ENCODE data around the gene TAMALIN. TPM values are rescaled to one million over a fixed set of nuclear protein-coding genes. Genes with fewer than 3 reads are reported as not detected.
A peak's percentile ranks its signal among the peaks of the same experiment; 100 is the strongest.

Gene TAMALIN
- total and polyA plus RNA-seq, 2 donors, result 13.0 to 51.8 TPM

DNA sequence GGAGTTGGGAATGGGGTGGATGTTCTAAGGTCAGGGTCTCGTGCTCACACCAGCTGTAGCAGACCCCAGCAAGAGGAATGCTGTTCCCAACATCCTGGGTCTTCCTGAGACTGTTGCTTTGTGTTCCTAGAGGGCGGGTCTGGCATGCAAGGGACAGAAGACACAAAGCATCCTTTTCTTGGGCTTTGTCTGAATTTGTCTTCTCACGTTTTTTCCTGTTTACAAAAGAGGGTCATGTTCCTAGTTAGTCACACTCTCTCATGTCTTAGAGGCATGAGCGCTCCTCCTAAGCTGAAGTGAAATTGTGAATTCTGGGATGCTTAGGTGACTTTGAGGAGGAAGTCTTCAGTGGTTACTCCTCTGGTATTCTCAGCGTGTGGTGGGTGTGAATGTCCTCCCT, 9.6 kb upstream of the TAMALIN start:
- WGBS, result 85% methylated on average over 5 of the region's 5 CpGs
- Histone ChIP-seq H3K4me1 (ENCODE audit: insufficient read depth) (no peaks in the 10 kb centered on the region), H3K27ac (ENCODE audit: low read depth) (no peak overlapping the region), H3K4me3 (ENCODE audit: low read depth, low read length) (no peak overlapping the region), H3K36me3 (ENCODE audit: insufficient read depth) (no peaks in the 10 kb centered on the region)
- DNase-seq (ENCODE audit: extremely low spot score), result no peak

DNA sequence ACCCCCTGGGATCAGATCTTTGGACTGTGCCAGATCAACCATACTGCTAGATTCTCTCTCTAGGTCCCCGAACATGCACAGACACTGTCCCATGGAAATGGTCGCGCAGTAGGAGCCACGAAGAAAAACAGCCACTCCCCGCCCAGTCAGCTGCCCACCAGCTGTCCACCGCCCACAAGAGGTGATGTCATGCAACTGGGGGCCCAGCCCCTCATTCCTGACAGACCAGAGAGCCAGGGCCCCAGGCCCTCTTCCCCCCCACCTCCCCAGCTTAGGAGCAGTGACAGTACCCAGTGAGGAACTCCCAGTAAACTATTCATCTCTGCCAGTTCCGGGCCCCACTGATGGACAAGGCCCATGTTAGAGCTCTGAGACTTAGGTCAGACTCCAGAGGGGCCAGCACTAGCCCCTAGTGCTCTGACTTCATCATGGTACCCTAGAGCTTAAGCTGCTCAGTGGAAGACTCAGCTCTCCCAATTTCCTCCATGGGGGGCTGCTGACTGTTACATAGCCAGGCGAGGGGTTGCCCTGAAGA, 3.7 kb upstream of the TAMALIN start:
- H3K36me3 ChIP-seq (ENCODE audit: insufficient read depth), result no peaks in the 10 kb centered on the region
- no peak for DNase-seq (ENCODE audit: extremely low spot score)
- WGBS, result 91% methylated on average over 8 of the region's 8 CpGs

GRCh38 chr12:52003591-52003990, 3.2 kb upstream of the TAMALIN start:
- WGBS, result 74% methylated on average over 6 of the region's 6 CpGs
- no peak for DNase-seq (ENCODE audit: extremely low spot score)
- no peak overlapping the region for H3K27ac ChIP-seq (ENCODE audit: low read depth)
- H3K36me3 ChIP-seq (ENCODE audit: insufficient read depth), result no peaks in the 10 kb centered on the region
- no peak overlapping the region for H3K4me3 ChIP-seq (ENCODE audit: low read depth, low read length)
- no peaks in the 10 kb centered on the region for H3K4me1 ChIP-seq (ENCODE audit: insufficient read depth)

More for the DNA sequence above, 3.7 kb upstream of the TAMALIN start:
- H3K27ac ChIP-seq (ENCODE audit: low read depth), result no peak overlapping the region
- no peaks in the 10 kb centered on the region for H3K4me1 ChIP-seq (ENCODE audit: insufficient read depth)
- H3K4me3 ChIP-seq (ENCODE audit: low read depth, low read length), result no peak overlapping the region

GRCh38 chr12:52004042-52004648, 2.6 kb upstream of the TAMALIN start:
- WGBS, result 51% methylated on average over 5 of the region's 5 CpGs
- DNase-seq (ENCODE audit: extremely low spot score), result no peak
- Histone ChIP-seq H3K36me3 (ENCODE audit: insufficient read depth) (no peaks in the 10 kb centered on the region), H3K27ac (ENCODE audit: low read depth) (no peak overlapping the region), H3K4me3 (ENCODE audit: low read depth, low read length) (no peak overlapping the region), H3K4me1 (ENCODE audit: insufficient read depth) (no peaks in the 10 kb centered on the region)

DNA sequence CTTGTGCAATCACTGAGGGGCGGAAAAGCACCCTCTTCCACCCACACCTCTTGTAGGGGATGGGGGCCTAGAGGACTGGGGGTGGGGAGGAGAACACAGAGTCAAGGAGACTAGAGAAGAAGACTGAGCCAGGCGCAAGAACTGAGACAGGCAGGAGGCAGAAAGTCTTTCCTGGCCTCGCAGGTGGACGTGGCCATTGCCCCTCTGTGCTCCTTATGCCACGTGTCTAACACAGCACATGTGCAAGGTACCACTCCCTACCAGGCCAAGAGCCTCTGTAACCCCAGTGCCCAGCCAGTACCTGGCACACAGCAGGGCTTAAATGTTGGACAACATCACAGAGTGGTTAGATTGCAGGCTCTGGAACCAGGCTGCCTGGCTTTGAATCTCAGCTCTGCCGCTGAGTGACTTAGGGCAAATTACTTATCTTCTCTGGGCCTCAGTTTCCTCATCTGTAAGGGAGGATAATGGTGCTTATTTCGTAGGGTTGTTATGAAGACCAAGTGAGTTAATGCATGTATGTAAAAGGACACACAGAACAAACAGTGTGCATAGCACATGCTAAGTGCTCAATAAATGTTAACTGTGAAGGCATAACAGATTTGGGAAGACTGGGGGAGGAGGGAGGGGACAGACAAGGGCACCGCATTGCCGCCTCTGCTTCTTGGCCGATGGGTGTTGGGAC, 1.4 kb upstream of the TAMALIN start:
- WGBS, result 90% methylated on average over 10 of the region's 10 CpGs
- Histone ChIP-seq H3K27ac (ENCODE audit: low read depth) (no peak overlapping the region), H3K4me1 (ENCODE audit: insufficient read depth) (no peaks in the 10 kb centered on the region), H3K36me3 (ENCODE audit: insufficient read depth) (no peaks in the 10 kb centered on the region), H3K4me3 (ENCODE audit: low read depth, low read length) (no peak overlapping the region)
- DNase-seq (ENCODE audit: extremely low spot score), result no peak

DNA sequence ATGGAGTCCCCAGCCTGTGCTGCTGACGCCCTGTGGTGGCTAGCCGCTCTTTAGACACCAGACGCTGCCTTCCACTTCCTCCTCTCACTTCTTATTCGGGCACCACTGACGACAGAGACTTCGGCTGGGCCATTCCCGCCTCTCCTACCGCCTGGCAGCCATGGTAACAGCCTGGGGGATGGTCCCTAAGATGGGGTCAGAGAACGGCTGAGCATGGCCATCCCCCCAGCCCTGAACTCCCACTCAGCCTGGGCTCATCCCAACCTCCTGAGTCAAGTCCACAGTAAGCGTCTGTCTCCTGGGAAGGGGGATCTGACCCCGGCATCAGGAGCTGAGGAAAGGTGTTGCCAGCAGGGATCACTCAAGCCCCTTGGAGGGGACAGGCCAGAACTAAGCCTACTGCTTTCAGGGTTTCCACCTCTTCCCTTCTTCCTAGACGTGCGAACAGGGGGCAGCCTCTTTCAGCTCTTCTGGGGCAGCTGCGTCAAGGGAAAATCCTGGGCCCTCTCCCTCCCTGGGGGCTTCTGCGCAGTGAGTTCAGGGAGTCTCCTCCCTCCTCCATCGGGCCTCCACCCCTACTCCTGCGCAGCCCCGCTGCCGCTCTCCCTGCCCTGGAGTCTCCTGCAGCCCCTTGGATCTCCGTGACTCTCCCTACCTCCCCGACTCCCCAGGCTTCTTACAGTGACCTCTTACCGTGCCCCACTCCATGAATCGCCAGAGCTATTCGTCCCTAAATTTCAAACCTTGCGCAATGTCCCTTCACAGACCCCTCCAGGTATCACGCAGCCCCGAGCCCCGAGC, 643 bp upstream of the TAMALIN start:
- no peaks in the 10 kb centered on the region for H3K4me1 ChIP-seq (ENCODE audit: insufficient read depth)
- no peak for DNase-seq (ENCODE audit: extremely low spot score)
- H3K27ac ChIP-seq (ENCODE audit: low read depth), result no peak overlapping the region
- H3K4me3 ChIP-seq (ENCODE audit: low read depth, low read length), result peak overlapping the region; percentile 67
- no peaks in the 10 kb centered on the region for H3K36me3 ChIP-seq (ENCODE audit: insufficient read depth)
- WGBS, result 46% methylated on average over 28 of the region's 28 CpGs

DNA sequence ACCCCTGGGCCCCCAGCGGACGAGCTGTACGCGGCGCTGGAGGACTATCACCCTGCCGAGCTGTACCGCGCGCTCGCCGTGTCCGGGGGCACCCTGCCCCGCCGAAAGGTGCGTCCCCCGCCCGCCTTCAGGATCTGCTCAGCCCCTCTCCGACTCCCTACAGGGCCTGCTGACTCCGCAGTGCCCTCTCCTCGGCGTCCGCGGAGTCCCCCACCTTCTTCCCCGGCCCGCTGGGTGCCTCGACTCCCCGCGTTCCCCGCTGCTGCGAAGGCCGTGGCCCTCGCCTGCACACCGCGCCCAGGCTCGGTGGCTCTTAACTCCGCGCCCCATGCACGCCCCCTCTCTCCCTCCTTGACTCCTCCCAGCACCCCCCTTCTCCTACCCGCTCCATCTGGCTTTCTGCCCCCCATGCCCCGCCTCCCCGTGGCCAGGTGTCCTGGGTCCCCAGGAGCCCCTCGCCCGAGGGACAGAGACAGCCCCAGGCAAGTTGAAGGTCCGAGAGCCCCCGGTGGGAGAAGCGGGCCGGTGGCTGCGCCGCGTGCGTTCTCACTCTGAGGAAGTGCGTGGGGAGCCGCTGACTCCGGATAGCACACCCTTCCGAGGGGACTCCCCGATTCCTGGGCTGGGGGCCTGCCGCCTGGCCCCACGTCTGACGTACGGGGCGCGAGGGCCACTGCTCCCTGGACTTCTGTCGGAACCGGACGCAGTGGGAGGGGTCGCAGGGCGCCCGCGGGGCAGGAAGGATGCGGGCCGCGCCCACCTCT, 594 bp downstream of the TAMALIN start:
- no peaks in the 10 kb centered on the region for H3K36me3 ChIP-seq (ENCODE audit: insufficient read depth)
- 7% methylated on average over 72 of the region's 72 CpGs for WGBS
- H3K4me1 ChIP-seq (ENCODE audit: insufficient read depth), result no peaks in the 10 kb centered on the region
- DNase-seq (ENCODE audit: extremely low spot score), result no peak
- peak overlapping the region; percentile 67 for H3K4me3 ChIP-seq (ENCODE audit: low read depth, low read length)
- H3K27ac ChIP-seq (ENCODE audit: low read depth), result peak overlapping the region; percentile 82

DNA sequence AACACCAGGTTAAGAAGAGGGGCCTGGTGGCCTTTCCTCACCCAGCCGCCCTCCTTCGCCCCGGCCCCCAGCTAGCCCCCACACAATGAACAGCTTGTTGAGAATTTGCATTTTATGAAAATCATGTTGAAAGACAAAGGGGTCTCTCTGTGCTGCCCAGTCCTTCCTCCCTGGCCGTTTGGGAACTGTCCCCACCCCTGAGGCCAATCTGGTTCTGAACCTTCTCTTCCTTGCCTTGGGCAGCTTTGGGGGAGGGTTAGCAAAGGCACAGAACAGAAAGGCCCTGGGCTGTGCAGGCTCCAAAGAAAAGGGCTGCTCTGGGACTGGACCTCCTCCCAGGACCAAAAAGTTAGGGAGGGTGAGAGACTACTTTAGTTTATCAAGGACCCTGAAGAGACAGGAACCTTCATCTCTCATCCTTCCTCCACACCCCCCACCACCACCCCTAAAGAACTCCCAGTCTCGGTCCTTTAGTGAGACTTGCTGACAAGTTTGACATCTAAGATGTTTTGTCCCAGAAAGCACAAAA, 1.3 kb downstream of the TAMALIN start:
- DNase-seq (ENCODE audit: extremely low spot score), result no peak
- Histone ChIP-seq H3K36me3 (ENCODE audit: insufficient read depth) (no peaks in the 10 kb centered on the region), H3K4me1 (ENCODE audit: insufficient read depth) (no peaks in the 10 kb centered on the region), H3K4me3 (ENCODE audit: low read depth, low read length) (peak overlapping the region; percentile 67), H3K27ac (ENCODE audit: low read depth) (peak overlapping the region; percentile 82)
- 55% methylated on average over 5 of the region's 5 CpGs for WGBS

DNA sequence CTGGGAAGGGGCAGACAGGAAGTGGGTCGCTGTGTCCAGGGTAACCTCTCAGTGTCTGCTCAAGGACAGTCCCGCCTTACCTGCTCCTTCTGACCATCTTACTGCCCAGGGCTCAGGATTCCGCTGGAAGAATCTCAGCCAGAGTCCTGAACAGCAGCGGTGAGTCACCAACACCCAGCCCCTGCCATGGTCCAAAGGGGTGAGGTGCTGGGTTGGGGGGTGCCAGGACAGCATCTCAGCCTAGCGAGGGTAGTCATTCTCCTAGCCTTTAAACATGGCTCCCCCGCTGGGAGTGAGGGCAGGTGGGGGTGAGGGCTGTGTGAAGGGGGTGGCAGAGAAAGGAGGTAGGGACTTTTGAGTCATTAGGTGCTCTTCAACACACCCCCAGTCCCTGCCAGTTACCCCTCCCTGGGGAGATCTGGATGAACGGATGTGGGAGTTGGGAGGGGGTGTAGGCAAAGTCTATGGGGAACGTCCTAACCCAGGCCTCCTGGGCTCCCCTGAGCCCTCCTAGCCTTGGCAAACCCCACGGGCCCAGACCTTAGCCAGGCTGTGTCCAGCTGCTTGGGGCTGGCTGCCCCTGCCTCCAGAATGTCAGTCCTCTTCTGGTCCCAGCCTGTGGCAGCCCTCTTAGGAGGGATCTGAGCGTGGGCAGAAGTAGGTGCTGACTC, 2.5 kb downstream of the TAMALIN start:
- H3K27ac ChIP-seq (ENCODE audit: low read depth), result peak overlapping the region; percentile 11
- WGBS, result 70% methylated on average over 10 of the region's 10 CpGs
- no peaks in the 10 kb centered on the region for H3K36me3 ChIP-seq (ENCODE audit: insufficient read depth)
- H3K4me3 ChIP-seq (ENCODE audit: low read depth, low read length), result no peak overlapping the region
- DNase-seq (ENCODE audit: extremely low spot score), result no peak
- no peaks in the 10 kb centered on the region for H3K4me1 ChIP-seq (ENCODE audit: insufficient read depth)

DNA sequence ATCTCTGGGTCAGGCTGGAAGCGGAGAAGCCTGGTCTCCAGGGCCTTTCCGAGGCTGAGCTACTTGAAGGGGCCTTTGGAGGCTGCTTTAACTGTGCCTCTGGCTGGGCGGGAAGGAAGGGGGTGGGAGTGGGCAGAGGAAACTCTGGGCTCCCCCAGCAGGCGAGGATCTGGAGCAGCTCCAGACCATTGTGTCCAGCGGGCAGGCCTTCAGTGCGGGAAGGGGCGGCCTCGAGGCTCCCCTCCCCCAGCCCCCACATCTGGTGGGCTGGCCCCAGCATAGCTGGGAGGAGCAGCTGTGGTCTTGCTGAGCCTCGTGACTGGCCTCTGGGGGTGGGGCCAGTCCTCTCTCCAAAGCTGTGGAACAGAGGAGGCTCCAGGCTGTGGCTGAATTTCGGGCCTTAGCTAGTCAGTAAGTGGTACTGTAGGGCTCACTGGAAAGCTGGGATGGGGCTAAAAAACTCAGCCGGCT, 3.4 kb downstream of the TAMALIN start:
- Histone ChIP-seq H3K4me1 (ENCODE audit: insufficient read depth) (no peaks in the 10 kb centered on the region), H3K27ac (ENCODE audit: low read depth) (peak overlapping the region; percentile 70), H3K4me3 (ENCODE audit: low read depth, low read length) (no peak overlapping the region), H3K36me3 (ENCODE audit: insufficient read depth) (no peaks in the 10 kb centered on the region)
- 17% methylated on average over 11 of the region's 11 CpGs for WGBS
- DNase-seq (ENCODE audit: extremely low spot score), result peak; percentile 76

DNA sequence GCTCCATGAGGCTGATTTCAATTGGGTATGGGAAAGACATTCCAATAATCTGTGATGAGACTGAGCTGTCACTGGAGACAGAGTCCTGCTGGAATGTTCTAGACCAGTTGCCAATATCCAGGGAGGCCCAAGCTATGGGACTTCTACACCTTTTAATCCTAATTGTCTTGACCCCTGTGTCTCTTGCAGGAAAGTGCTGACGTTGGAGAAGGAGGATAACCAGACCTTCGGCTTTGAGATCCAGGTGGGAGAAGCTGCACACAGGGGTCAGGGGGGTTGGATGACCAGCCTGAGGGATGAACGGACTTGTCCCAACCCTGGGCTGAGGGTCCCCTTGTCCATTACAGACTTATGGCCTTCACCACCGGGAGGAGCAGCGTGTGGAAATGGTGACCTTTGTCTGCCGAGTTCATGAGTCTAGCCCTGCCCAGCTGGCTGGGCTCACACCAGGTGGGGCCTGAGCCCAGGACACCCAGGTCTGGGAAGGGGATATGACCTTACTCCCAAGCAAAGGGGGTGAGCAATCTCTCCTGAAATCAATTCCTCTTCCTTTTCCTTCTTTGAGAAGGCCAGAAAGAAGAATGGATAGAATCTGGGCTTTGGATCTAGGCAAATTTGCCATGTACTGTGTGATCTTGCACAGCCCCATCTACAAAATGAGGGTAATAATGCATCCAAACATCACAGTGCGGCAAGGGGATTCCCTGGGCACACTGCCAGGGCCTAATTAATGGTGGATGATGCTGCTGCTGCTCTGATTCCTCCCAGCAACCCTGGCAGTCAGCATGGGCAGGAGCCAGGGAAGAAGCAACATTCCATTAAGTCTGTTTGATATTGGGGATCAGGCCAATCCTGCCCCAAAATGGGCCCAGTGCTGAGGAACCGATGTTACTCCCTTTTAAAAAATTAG, 4.2 kb downstream of the TAMALIN start:
- WGBS, result 51% methylated on average over 8 of the region's 8 CpGs

More for the DNA sequence above, 4.2 kb downstream of the TAMALIN start:
- DNase-seq (ENCODE audit: extremely low spot score), result no peak
- Histone ChIP-seq H3K4me1 (ENCODE audit: insufficient read depth) (no peaks in the 10 kb centered on the region), H3K27ac (ENCODE audit: low read depth) (peak overlapping the region; percentile 49), H3K4me3 (ENCODE audit: low read depth, low read length) (no peak overlapping the region), H3K36me3 (ENCODE audit: insufficient read depth) (no peaks in the 10 kb centered on the region)

Data from urinary bladder (tissue), 4 donors.